KMS-11 (cell line): ENCODE measurements around the gene RAPGEF6.

Experiments used
- H2AFZ ChIP-seq: fragments of 200-600 bp; sonication (generic); 2 replicates; pipeline ENCODE4 v1.6.1; 2016; ENCODE audit warnings: antibody characterized with exemption, mixed run types, low read depth
- H3K27ac ChIP-seq: fragments of 200-600 bp; sonication (generic); 2 replicates; pipeline ENCODE4 v1.6.1; 2016; ENCODE audit warnings: mild to moderate bottlenecking, mixed run types
- H3K27me3 ChIP-seq: fragments of 200-600 bp; sonication (generic); 2 replicates; pipeline ENCODE4 v1.6.1; 2017; ENCODE audit warnings: mild to moderate bottlenecking, low read depth, mixed run types, moderate library complexity; ENCODE audit not compliant: insufficient read depth
- H3K36me3 ChIP-seq: fragments of 200-600 bp; sonication (generic); 2 replicates; pipeline ENCODE4 v1.6.1; 2017; ENCODE audit warnings: mild to moderate bottlenecking, mixed run types; ENCODE audit not compliant: insufficient read depth
- H3K4me1 ChIP-seq: fragments of 200-600 bp; sonication (generic); 2 replicates; pipeline ENCODE4 v1.6.1; 2016; ENCODE audit warnings: mild to moderate bottlenecking, low read depth, mixed run types; ENCODE audit not compliant: poor library complexity, severe bottlenecking
- H3K4me2 ChIP-seq: fragments of 200-600 bp; sonication (generic); 2 replicates; pipeline ENCODE4 v1.7.0; 2016; ENCODE audit warnings: mild to moderate bottlenecking, mixed run types
- H3K4me3 ChIP-seq: fragments of 200-600 bp; sonication (generic); IDR thresholded peaks from 2 replicates; pipeline ENCODE4 v1.6.1; 2017; ENCODE audit warnings: low read depth, low read length, mixed read lengths; ENCODE audit not compliant: insufficient read depth
- H3K79me2 ChIP-seq: fragments of 200-600 bp; sonication (generic); 2 replicates; pipeline ENCODE4 v1.6.1; 2016; ENCODE audit warnings: low read depth, mixed run types; ENCODE audit not compliant: insufficient read depth
- H3K9ac ChIP-seq: fragments of 200-600 bp; sonication (generic); 2 replicates; pipeline ENCODE4 v1.6.1; 2016; ENCODE audit warnings: mild to moderate bottlenecking, mixed run types
- H4K20me1 ChIP-seq: fragments of 200-600 bp; sonication (generic); 2 replicates; pipeline ENCODE4 v1.6.1; 2016; ENCODE audit warnings: mild to moderate bottlenecking, mixed run types; ENCODE audit not compliant: insufficient read depth
- TF ChIP-seq, protein P1 (sequence below): fragments of 200-600 bp; sonication (generic); conservative IDR thresholded peaks from 2 replicates; pipeline ENCODE4 v1.6.1; 2017; ENCODE audit warnings: low read depth, mild to moderate bottlenecking, antibody characterized with exemption, low read length, moderate library complexity, mixed read lengths

Gene RAPGEF6

DNA sequence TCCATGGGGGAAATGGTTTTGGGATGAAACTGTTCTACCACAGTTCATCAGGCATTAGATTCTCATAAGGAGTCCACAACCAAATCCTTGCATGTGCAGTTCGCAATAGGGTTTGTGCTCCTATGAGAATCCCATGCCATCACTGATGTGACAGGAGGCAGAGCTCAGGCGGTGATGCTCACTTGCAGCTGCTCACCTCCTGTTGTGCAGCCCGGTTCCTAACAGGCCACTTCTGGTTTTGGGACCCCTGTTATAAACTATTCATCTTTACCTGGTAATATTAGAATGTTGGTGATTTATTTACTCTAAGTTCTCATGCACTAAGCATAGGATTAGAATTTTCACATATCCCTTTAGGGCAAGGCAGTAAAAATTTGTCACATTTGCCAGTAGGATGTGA, 248.9 kb downstream of the RAPGEF6 start:
- Histone ChIP-seq H3K36me3 (no peaks in the 10 kb centered on the region; the same call in 1 of the 2 replicates), H3K4me3 (no peak overlapping the region), H3K79me2 (peaks cover 21% of the 10 kb centered on the region; the same call in 1 of the 2 replicates), H3K9ac (no peak overlapping the region), H3K27me3 (no peaks in the 10 kb centered on the region), H3K27ac (no peak overlapping the region), H3K4me1 (peaks cover 57% of the 10 kb centered on the region), H4K20me1 (no peaks in the 10 kb centered on the region), H3K4me2 (no peak overlapping the region), H2AFZ (no peak overlapping the region)
- TF ChIP-seq, protein P1, sequence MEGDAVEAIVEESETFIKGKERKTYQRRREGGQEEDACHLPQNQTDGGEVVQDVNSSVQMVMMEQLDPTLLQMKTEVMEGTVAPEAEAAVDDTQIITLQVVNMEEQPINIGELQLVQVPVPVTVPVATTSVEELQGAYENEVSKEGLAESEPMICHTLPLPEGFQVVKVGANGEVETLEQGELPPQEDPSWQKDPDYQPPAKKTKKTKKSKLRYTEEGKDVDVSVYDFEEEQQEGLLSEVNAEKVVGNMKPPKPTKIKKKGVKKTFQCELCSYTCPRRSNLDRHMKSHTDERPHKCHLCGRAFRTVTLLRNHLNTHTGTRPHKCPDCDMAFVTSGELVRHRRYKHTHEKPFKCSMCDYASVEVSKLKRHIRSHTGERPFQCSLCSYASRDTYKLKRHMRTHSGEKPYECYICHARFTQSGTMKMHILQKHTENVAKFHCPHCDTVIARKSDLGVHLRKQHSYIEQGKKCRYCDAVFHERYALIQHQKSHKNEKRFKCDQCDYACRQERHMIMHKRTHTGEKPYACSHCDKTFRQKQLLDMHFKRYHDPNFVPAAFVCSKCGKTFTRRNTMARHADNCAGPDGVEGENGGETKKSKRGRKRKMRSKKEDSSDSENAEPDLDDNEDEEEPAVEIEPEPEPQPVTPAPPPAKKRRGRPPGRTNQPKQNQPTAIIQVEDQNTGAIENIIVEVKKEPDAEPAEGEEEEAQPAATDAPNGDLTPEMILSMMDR, result no peak

DNA sequence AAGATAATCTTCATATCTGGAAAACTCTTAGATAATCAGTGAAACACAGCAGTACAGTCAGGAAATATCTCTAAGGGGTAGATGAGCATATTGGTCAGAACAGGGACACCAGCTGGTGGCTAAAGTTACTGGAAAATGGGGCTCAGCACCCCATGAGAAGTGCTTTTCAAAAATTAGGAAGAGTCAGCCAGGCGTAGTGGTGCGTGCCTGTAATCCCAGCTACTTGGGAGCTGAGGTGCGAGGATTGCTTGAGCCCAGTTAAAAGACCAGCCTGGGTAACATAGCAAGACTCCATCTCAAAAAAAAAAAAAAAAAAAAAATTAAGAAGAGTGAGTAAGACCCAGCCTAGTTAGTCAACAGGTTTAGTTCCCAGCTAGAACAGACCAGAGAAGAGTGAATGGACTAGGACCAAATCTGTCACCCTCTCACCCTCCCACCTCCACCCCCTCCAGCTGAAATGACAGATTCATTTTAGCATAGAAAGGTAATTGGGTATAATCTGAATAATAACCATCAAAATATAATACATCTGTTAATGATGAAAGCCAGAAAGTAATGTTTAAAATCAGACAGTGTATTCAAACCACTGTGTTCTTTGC, 250.3 kb downstream of the RAPGEF6 start:
- no peak overlapping the region for H3K4me2 ChIP-seq
- no peaks in the 10 kb centered on the region for H3K27me3 ChIP-seq
- H2AFZ ChIP-seq, result no peak overlapping the region
- no peaks in the 10 kb centered on the region; the same call in 1 of the 2 replicates for H3K36me3 ChIP-seq
- H3K9ac ChIP-seq, result no peak overlapping the region
- peaks cover 21% of the 10 kb centered on the region; the same call in 1 of the 2 replicates for H3K79me2 ChIP-seq
- no peaks in the 10 kb centered on the region for H4K20me1 ChIP-seq
- H3K4me1 ChIP-seq, result peaks cover 71% of the 10 kb centered on the region
- H3K27ac ChIP-seq, result no peak overlapping the region
- TF ChIP-seq, protein P1, result no peak
- no peak overlapping the region for H3K4me3 ChIP-seq

DNA sequence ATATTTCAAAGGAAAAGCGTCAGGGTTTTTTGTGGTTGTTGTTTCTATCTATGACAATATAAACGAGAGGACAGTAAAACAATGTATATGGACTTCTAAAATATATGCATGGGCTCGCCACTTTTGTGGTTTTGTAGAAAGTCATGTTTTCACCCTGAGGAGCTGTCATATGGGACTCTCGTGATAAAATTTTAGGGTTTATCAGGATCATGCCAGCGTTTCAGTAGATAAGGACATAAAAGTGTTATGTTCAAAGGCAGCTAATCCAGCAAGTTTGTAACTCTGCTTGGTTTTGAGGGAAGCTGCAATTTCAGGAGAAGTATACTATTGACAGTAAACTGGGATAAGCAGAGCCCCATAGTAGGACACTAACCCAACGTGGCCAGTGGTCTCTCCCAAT, 250.9 kb downstream of the RAPGEF6 start:
- H3K4me3 ChIP-seq, result no peak overlapping the region
- H3K4me2 ChIP-seq, result peak overlapping the region; percentile 91; the same call in 1 of the 2 replicates
- no peak overlapping the region for H3K9ac ChIP-seq
- H3K79me2 ChIP-seq, result peaks cover 21% of the 10 kb centered on the region; the same call in 1 of the 2 replicates
- H3K36me3 ChIP-seq, result no peaks in the 10 kb centered on the region; the same call in 1 of the 2 replicates
- TF ChIP-seq, protein P1, result no peak
- no peaks in the 10 kb centered on the region for H3K27me3 ChIP-seq
- H3K4me1 ChIP-seq, result peaks cover 77% of the 10 kb centered on the region
- peak overlapping the region; percentile 99; the same call in 1 of the 2 replicates for H3K27ac ChIP-seq
- H2AFZ ChIP-seq, result no peak overlapping the region
- no peaks in the 10 kb centered on the region for H4K20me1 ChIP-seq

DNA sequence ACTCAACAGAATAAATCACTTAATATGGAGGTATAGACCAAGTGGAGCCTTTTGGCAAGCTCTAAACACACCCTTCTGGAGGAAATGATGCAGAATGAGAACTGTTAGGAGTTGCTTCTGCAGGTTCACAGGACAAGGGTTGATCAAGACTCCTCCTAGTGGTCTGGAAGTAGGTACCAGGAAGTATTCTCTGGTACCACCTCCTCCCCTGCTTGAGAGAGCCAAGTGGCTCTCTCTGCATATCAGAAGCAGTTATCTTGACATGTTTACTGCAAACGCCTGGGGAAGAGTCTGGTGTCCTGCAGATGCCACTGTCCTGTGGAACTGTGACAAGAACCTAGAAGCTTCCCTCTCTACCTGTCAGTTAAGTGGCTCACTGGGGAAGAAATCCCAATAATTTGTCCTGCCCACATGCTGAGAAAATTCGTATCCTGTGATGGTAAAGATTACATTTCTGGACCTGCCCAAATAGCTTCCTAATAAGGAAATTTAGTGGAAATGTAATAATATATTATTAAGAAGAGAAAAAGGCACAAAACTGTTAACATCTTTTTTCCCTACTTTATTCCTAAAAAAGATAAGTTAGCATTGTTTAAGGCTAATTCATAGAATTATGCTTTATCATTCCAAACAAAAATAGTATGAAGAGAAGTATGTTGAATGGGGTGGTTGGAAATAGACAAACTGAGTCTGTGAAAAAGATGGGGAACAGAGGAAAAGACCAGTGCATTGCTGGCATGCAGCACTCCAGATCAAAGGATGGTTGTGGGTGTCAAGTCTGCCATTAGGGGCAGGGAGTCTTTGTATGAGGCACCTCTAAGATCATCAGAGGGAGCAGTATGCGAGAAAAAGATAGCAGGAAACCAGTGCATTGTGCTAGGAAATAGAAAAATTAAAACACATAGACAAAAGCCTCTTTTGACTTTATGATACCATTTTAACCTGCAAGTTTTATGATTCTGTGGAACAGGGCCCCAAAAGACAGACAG, 252.3 kb downstream of the RAPGEF6 start:
- Histone ChIP-seq H3K36me3 (no peaks in the 10 kb centered on the region), H3K9ac (peak overlapping the region; percentile 83; the same call in 1 of the 2 replicates), H3K4me2 (peak overlapping the region; percentile 91), H2AFZ (no peak overlapping the region), H4K20me1 (no peaks in the 10 kb centered on the region), H3K27me3 (no peaks in the 10 kb centered on the region), H3K4me3 (no peak overlapping the region), H3K4me1 (peaks cover 90% of the 10 kb centered on the region), H3K79me2 (peaks cover 25% of the 10 kb centered on the region), H3K27ac (peak overlapping the region; percentile 99)
- TF ChIP-seq, protein P1, result peak; percentile 77
